GM20000 (cell line): Measurements from ENCODE around the gene SOX18.

Experiments used
- DNase-seq: peaks from one replicate; pipeline ENCODE4 v3.0.0; 2012; ENCODE audit warnings: low spot score
- CTCF ChIP-seq: IDR thresholded peaks from 2 replicates; pipeline ENCODE4 v1.5.1; 2012; ENCODE audit warnings: mild to moderate bottlenecking, control low read depth; ENCODE audit errors: extremely low read depth, missing control alignments

The SOX18 gene

GRCh38 chr20:64048402-64049044 is 916 bp downstream of the SOX18 start:
- no peak for TF ChIP-seq CTCF
- no peak for DNase-seq

- TF ChIP-seq CTCF, result no peak
- DNase-seq, result no peak
Observed at GRCh38 chr20:64047968-64048401, 1.5 kb downstream of the SOX18 start.

- no peak for DNase-seq
- TF ChIP-seq CTCF, result no peak
Observed at GRCh38 chr20:64047046-64047389, 2.4 kb downstream of the SOX18 start.

GRCh38 chr20:64045346-64046011 is 4.0 kb downstream of the SOX18 start:
- DNase-seq, result no peak
- no peak for TF ChIP-seq CTCF

- no peak for TF ChIP-seq CTCF
- DNase-seq, result no peak
Observed at GRCh38 chr20:64044484-64045247, 4.8 kb downstream of the SOX18 start.

- DNase-seq, result no peak
- TF ChIP-seq CTCF, result no peak
Observed at GRCh38 chr20:64043768-64044167, 5.7 kb downstream of the SOX18 start.
